ENCODE results near the gene CELF2. TPM values are rescaled to one million over a fixed set of nuclear protein-coding genes. Genes with fewer than 3 reads are reported as not detected.

The CELF2 gene
- total RNA-seq, 1 experiment from 2014 or later = not detected

DNA sequence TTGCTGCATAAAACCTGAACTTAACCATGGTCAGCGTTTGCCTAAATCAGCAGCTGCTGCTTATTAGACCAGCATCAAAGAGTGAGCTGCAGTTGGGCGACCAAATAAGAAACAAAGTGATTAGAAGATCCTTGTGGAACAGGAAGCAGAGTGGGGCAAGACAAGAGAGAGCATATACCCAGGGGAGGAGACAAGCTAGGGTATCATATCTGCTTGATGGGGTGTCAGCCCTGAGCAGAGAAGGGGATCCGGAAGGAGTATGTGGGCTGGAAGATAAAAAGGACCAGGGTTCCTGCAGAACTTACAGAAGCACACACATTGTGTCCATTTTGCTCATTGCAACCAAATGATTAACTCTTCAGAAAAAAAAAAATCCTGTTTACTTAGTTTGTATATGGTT lies 213.6 kb downstream of the CELF2 start:
- Mint-ChIP-seq H3K4me1 (ENCODE audit: low read depth, unreplicated experiment) (no peaks in the 10 kb centered on the region), H3K4me3 (ENCODE audit: low read depth, unreplicated experiment) (no peak overlapping the region), H3K9me3 (ENCODE audit: low read depth, unreplicated experiment) (no peaks in the 10 kb centered on the region), H3K27me3 (ENCODE audit: unreplicated experiment) (peaks cover 42% of the 10 kb centered on the region), H3K27ac (ENCODE audit: unreplicated experiment) (no peak overlapping the region), H3K36me3 (ENCODE audit: insufficient read depth, unreplicated experiment) (no peaks in the 10 kb centered on the region)
- no peak for DNase-seq
- TF ChIP-seq, protein P1, sequence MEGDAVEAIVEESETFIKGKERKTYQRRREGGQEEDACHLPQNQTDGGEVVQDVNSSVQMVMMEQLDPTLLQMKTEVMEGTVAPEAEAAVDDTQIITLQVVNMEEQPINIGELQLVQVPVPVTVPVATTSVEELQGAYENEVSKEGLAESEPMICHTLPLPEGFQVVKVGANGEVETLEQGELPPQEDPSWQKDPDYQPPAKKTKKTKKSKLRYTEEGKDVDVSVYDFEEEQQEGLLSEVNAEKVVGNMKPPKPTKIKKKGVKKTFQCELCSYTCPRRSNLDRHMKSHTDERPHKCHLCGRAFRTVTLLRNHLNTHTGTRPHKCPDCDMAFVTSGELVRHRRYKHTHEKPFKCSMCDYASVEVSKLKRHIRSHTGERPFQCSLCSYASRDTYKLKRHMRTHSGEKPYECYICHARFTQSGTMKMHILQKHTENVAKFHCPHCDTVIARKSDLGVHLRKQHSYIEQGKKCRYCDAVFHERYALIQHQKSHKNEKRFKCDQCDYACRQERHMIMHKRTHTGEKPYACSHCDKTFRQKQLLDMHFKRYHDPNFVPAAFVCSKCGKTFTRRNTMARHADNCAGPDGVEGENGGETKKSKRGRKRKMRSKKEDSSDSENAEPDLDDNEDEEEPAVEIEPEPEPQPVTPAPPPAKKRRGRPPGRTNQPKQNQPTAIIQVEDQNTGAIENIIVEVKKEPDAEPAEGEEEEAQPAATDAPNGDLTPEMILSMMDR (IDR thresholded peaks at IDR 0.05; ENCODE audit: unreplicated experiment) = no peak
- CTCF ChIA-PET = interaction anchor here (0.7 kb wide), 1 partner anchor 183 kb away, joined by 4 read pairs; no protein-coding TSS in a partner anchor
- intact Hi-C loops (cut with micrococcal nuclease; ENCODE audit: unreplicated experiment) = no loop called here
- BruUV-seq (replicated peaks) = no TSS peak

DNA sequence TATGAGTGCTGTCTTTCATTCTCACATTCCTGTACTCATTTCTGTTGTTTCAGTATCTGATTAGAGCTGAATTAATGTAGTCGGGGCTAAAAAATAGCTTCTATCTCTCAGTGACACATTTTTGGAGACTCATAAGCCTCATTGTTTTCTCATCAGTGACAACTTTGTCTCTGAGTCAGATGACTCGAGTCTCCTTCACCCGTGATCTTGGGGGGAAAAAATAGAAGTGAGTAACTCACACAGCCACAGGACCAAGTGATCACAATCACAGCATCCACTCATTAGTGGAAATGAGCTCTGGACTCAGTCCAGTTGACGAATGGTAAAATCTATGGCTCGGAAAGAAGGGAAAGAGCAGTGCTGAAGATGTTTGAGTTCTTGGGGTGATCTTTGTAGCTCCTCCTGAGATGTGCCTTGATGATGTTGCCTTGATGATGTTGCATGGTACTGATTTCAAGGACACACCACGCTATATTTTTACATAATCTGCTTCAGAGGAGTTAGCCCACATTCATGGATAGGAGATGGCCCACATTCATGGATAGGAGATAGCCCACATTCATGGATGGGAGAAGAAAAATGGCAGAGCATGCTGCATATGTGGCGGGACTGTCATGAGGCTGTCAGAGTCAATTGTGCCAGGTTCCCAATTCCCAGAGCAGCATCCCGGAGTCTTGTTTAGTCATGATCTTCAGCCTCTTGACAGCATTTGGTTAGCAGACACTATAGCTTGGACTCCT lies 214.7 kb downstream of the CELF2 start:
- BruUV-seq (replicated peaks) = no TSS peak
- intact Hi-C loops (cut with micrococcal nuclease; ENCODE audit: unreplicated experiment) = no loop called here
- H3K4me3 Mint-ChIP-seq (ENCODE audit: low read depth, unreplicated experiment) = no peak overlapping the region
- TF ChIP-seq, protein P1 (IDR thresholded peaks at IDR 0.05; ENCODE audit: unreplicated experiment) = no peak
- H3K27me3 Mint-ChIP-seq (ENCODE audit: unreplicated experiment) = peaks cover 53% of the 10 kb centered on the region
- no peak for DNase-seq
- no peaks in the 10 kb centered on the region for H3K4me1 Mint-ChIP-seq (ENCODE audit: low read depth, unreplicated experiment)
- no peak overlapping the region for H3K27ac Mint-ChIP-seq (ENCODE audit: unreplicated experiment)
- CTCF ChIA-PET = no interaction called here
- H3K9me3 Mint-ChIP-seq (ENCODE audit: low read depth, unreplicated experiment) = no peaks in the 10 kb centered on the region
- no peaks in the 10 kb centered on the region for H3K36me3 Mint-ChIP-seq (ENCODE audit: insufficient read depth, unreplicated experiment)

DNA sequence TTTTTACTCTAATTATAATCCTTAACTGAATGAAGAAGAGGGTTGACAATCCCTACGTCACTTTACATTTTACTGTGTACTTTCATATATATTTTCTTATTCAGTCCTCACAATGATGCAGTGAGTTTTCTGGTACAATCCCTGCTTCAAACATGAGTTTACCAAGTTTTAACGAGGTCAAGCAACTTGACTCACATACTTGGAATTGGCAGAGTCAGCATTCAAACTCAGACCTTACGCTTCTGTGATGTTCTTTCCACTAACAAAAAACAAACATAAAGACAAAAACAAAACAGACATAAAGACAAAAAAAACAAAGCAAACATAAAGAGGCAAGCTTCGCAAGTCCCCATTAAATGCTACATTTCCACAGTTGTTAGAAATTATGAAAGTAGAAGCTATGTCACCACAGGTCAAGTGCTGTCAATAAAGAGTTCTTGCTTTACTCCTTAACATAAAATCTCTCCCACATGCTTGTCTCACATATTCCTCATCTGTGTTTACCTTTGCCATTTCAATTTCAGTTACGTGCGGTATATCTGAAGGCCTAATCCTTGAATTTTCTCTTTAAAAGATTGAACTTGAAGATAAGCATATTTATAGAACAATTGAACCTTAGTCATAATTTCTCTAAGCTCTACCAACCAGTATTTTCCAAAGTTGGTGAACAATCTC lies 217.3 kb downstream of the CELF2 start:
- CTCF ChIA-PET = no interaction called here
- no TSS peak for BruUV-seq (replicated peaks)
- intact Hi-C loops (cut with micrococcal nuclease; ENCODE audit: unreplicated experiment) = no loop called here
- H3K4me3 Mint-ChIP-seq (ENCODE audit: low read depth, unreplicated experiment) = no peak overlapping the region
- DNase-seq = no peak
- H3K9me3 Mint-ChIP-seq (ENCODE audit: low read depth, unreplicated experiment) = no peaks in the 10 kb centered on the region
- no peak overlapping the region for H3K27ac Mint-ChIP-seq (ENCODE audit: unreplicated experiment)
- TF ChIP-seq, protein P1 (IDR thresholded peaks at IDR 0.05; ENCODE audit: unreplicated experiment) = no peak
- no peaks in the 10 kb centered on the region for H3K4me1 Mint-ChIP-seq (ENCODE audit: low read depth, unreplicated experiment)
- H3K36me3 Mint-ChIP-seq (ENCODE audit: insufficient read depth, unreplicated experiment) = no peaks in the 10 kb centered on the region
- peaks cover 55% of the 10 kb centered on the region for H3K27me3 Mint-ChIP-seq (ENCODE audit: unreplicated experiment)

DNA sequence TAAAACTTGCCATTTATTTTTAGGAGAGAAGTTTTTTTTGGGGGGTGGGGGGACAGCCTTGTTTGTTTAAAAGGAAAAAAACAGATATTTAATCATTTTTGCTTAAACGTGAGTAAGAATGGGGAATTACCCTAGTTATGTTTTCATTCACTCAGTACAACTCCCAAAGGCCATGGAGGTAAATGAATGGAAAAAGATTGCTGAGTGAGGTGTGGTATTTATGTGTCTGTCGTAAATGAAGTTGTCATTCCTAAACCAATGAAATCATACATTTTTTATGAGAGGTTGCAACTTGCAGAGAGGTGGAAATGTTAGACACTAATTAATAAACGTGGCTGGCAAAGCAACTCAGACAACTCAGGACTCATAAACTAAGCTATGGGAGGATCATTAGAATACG lies 218.1 kb downstream of the CELF2 start:
- intact Hi-C loops (cut with micrococcal nuclease; ENCODE audit: unreplicated experiment) = no loop called here
- CTCF ChIA-PET = no interaction called here
- no peak overlapping the region for H3K27ac Mint-ChIP-seq (ENCODE audit: unreplicated experiment)
- no peaks in the 10 kb centered on the region for H3K9me3 Mint-ChIP-seq (ENCODE audit: low read depth, unreplicated experiment)
- peaks cover 47% of the 10 kb centered on the region for H3K27me3 Mint-ChIP-seq (ENCODE audit: unreplicated experiment)
- DNase-seq = no peak
- H3K4me3 Mint-ChIP-seq (ENCODE audit: low read depth, unreplicated experiment) = no peak overlapping the region
- H3K36me3 Mint-ChIP-seq (ENCODE audit: insufficient read depth, unreplicated experiment) = no peaks in the 10 kb centered on the region
- TF ChIP-seq, protein P1 (IDR thresholded peaks at IDR 0.05; ENCODE audit: unreplicated experiment) = no peak
- no peaks in the 10 kb centered on the region for H3K4me1 Mint-ChIP-seq (ENCODE audit: low read depth, unreplicated experiment)
- no TSS peak for BruUV-seq (replicated peaks)
